Adipocyte (in vitro differentiated cells): Measurements from ENCODE around the gene RELN.

Experiments
- DNase-seq: peaks from one replicate; pipeline ENCODE4 v3.0.0-alpha.2; 2015; ENCODE audit warnings: low read depth
- H3K27me3 ChIP-seq: replicated peaks from 2 replicates; pipeline ENCODE4 v1.7.0; 2013; ENCODE audit warnings: mild to moderate bottlenecking, low read length, moderate library complexity; ENCODE audit not compliant: control insufficient read depth, insufficient read depth
- H3K36me3 ChIP-seq: 2 replicates; pipeline ENCODE4 v1.7.0; 2013; ENCODE audit warnings: low read length, mild to moderate bottlenecking, moderate library complexity; ENCODE audit not compliant: control insufficient read depth, insufficient read depth, severe bottlenecking
- H3K4me1 ChIP-seq: 2 replicates; pipeline ENCODE4 v1.7.0; 2013; ENCODE audit warnings: mild to moderate bottlenecking, low read length, moderate library complexity; ENCODE audit not compliant: control insufficient read depth, insufficient read depth
- H3K4me3 ChIP-seq: 2 replicates; pipeline ENCODE4 v1.7.0; 2013; ENCODE audit warnings: mild to moderate bottlenecking, low read length, moderate library complexity
- H3K9ac ChIP-seq: 2 replicates; pipeline ENCODE4 v1.7.0; 2013; ENCODE audit warnings: mild to moderate bottlenecking, low read length, moderate library complexity
- H3K9me3 ChIP-seq: 2 replicates; pipeline ENCODE4 v1.7.0; 2013; ENCODE audit warnings: mild to moderate bottlenecking, low read length, moderate library complexity; ENCODE audit not compliant: control insufficient read depth

RELN gene

GRCh38 chr7:103751311-103751880, 238.1 kb downstream of the RELN start:
- Histone ChIP-seq H3K4me3 (no peak overlapping the region), H3K9me3 (no peaks in the 10 kb centered on the region), H3K36me3 (no peaks in the 10 kb centered on the region), H3K27me3 (no peaks in the 10 kb centered on the region), H3K9ac (no peak overlapping the region), H3K4me1 (no peaks in the 10 kb centered on the region)
- no peak for DNase-seq

GRCh38 chr7:103748680-103749079, 240.8 kb downstream of the RELN start:
- Histone ChIP-seq H3K4me3 (no peak overlapping the region), H3K9ac (no peak overlapping the region), H3K4me1 (no peaks in the 10 kb centered on the region), H3K36me3 (no peaks in the 10 kb centered on the region), H3K27me3 (no peaks in the 10 kb centered on the region), H3K9me3 (no peaks in the 10 kb centered on the region)
- DNase-seq = no peak

GRCh38 chr7:103735377-103735776, 254.1 kb downstream of the RELN start:
- no peaks in the 10 kb centered on the region for H3K9me3 ChIP-seq
- no peaks in the 10 kb centered on the region for H3K27me3 ChIP-seq
- no peak for DNase-seq
- peaks cover 8% of the 10 kb centered on the region for H3K4me1 ChIP-seq
- no peaks in the 10 kb centered on the region for H3K36me3 ChIP-seq
- no peak overlapping the region for H3K9ac ChIP-seq
- no peak overlapping the region for H3K4me3 ChIP-seq

- peaks cover 28% of the 10 kb centered on the region for H3K4me1 ChIP-seq
- no peaks in the 10 kb centered on the region for H3K9me3 ChIP-seq
- no peaks in the 10 kb centered on the region for H3K36me3 ChIP-seq
- H3K4me3 ChIP-seq = no peak overlapping the region
- H3K27me3 ChIP-seq = no peaks in the 10 kb centered on the region
- H3K9ac ChIP-seq = no peak overlapping the region
- no peak for DNase-seq
Measured at GRCh38 chr7:103731169-103731568, 258.3 kb downstream of the RELN start.

GRCh38 chr7:103729026-103729425, 260.4 kb downstream of the RELN start:
- Histone ChIP-seq H3K9me3 (no peaks in the 10 kb centered on the region), H3K4me1 (peaks cover 30% of the 10 kb centered on the region), H3K27me3 (no peaks in the 10 kb centered on the region), H3K4me3 (peak overlapping the region; percentile 20), H3K36me3 (no peaks in the 10 kb centered on the region), H3K9ac (no peak overlapping the region)
- no peak for DNase-seq

- DNase-seq = no peak
- Histone ChIP-seq H3K9me3 (no peaks in the 10 kb centered on the region), H3K4me1 (peaks cover 37% of the 10 kb centered on the region), H3K36me3 (no peaks in the 10 kb centered on the region), H3K9ac (no peak overlapping the region), H3K4me3 (no peak overlapping the region), H3K27me3 (no peaks in the 10 kb centered on the region)
Measured at GRCh38 chr7:103727982-103728610, 261.4 kb downstream of the RELN start.

GRCh38 chr7:103719070-103719469, 270.4 kb downstream of the RELN start:
- H3K36me3 ChIP-seq = no peaks in the 10 kb centered on the region
- no peak for DNase-seq
- no peaks in the 10 kb centered on the region for H3K9me3 ChIP-seq
- H3K4me3 ChIP-seq = no peak overlapping the region
- no peak overlapping the region for H3K9ac ChIP-seq
- H3K4me1 ChIP-seq = peaks cover 16% of the 10 kb centered on the region
- H3K27me3 ChIP-seq = no peaks in the 10 kb centered on the region

GRCh38 chr7:103718482-103719061, 270.9 kb downstream of the RELN start:
- H3K4me3 ChIP-seq = no peak overlapping the region
- peaks cover 18% of the 10 kb centered on the region for H3K4me1 ChIP-seq
- no peaks in the 10 kb centered on the region for H3K9me3 ChIP-seq
- H3K9ac ChIP-seq = no peak overlapping the region
- DNase-seq = no peak
- no peaks in the 10 kb centered on the region for H3K36me3 ChIP-seq
- no peaks in the 10 kb centered on the region for H3K27me3 ChIP-seq

- H3K4me1 ChIP-seq = peaks cover 16% of the 10 kb centered on the region
- no peak for DNase-seq
- H3K4me3 ChIP-seq = no peak overlapping the region
- H3K9me3 ChIP-seq = no peaks in the 10 kb centered on the region
- H3K36me3 ChIP-seq = no peaks in the 10 kb centered on the region
- H3K9ac ChIP-seq = no peak overlapping the region
- no peaks in the 10 kb centered on the region for H3K27me3 ChIP-seq
Measured at GRCh38 chr7:103717574-103717973, 271.9 kb downstream of the RELN start.

- Histone ChIP-seq H3K9ac (no peak overlapping the region), H3K4me3 (no peak overlapping the region), H3K27me3 (no peaks in the 10 kb centered on the region), H3K4me1 (peaks cover 15% of the 10 kb centered on the region), H3K9me3 (no peaks in the 10 kb centered on the region), H3K36me3 (no peaks in the 10 kb centered on the region)
- no peak for DNase-seq
Measured at GRCh38 chr7:103715376-103716120, 273.9 kb downstream of the RELN start.

GRCh38 chr7:103714376-103714927, 275.0 kb downstream of the RELN start:
- Histone ChIP-seq H3K4me1 (peaks cover 20% of the 10 kb centered on the region), H3K9me3 (no peaks in the 10 kb centered on the region), H3K27me3 (no peaks in the 10 kb centered on the region), H3K9ac (no peak overlapping the region), H3K4me3 (no peak overlapping the region), H3K36me3 (no peaks in the 10 kb centered on the region)
- DNase-seq = no peak
